Measurements from ENCODE around the gene PSRC1.
A peak's percentile ranks its signal among the peaks of the same experiment; 100 is the strongest.

PSRC1 gene

GRCh38 chr1:109252893-109253802, 29.8 kb downstream of the PSRC1 start:
- H3K4me2 ChIP-seq = peak overlapping the region; percentile 78 to 98 (median 95)
- H3K9me3 ChIP-seq (replicated peaks in 1 of 11) = no peaks in the 10 kb centered on the region; a peak in 1 of 22 replicates
- peaks cover 0 to 2% (median 0%) of the 10 kb centered on the region in 11 experiments; a peak in 3 of 22 replicates for H3K36me3 ChIP-seq
- peaks cover 44 to 63% (median 55%) of the 10 kb centered on the region in 10 experiments for H3K4me1 ChIP-seq
- peak overlapping the region; percentile 55 to 86 (median 82); a peak in 21 of 22 replicates for H3K9ac ChIP-seq
- H3K27me3 ChIP-seq = peaks cover 0 to 15% (median 7%) of the 10 kb centered on the region in 11 experiments; a peak in 8 of 22 replicates
- peaks cover 0 to 9% (median 0%) of the 10 kb centered on the region in 11 experiments; a peak in 5 of 22 replicates for H4K20me1 ChIP-seq
- TF ChIP-seq Cebpa-rat (IDR thresholded peaks at IDR 0.05) = no peak
- peak overlapping the region; percentile 51 to 96 (median 91); a peak in 21 of 22 replicates for H3K27ac ChIP-seq
- peak overlapping the region in 8 of 10 experiments; percentile 37 to 60 (median 50); a peak in 16 of 20 replicates for H3K4me3 ChIP-seq

GRCh38 chr1:109252167-109252892, 30.6 kb downstream of the PSRC1 start:
- Histone ChIP-seq H3K9ac (no peak overlapping the region), H3K27me3 (peaks cover 0 to 17% (median 7%) of the 10 kb centered on the region in 11 experiments; a peak in 8 of 22 replicates), H3K27ac (no peak overlapping the region), H3K4me1 (peaks cover 44 to 70% (median 63%) of the 10 kb centered on the region in 10 experiments), H3K4me2 (peak overlapping the region in 3 of 11 experiments; percentile 86 to 98 (median 97); a peak in 4 of 22 replicates), H3K9me3 (replicated peaks in 1 of 11) (no peaks in the 10 kb centered on the region; a peak in 1 of 22 replicates), H3K4me3 (no peak overlapping the region), H3K36me3 (no peaks in the 10 kb centered on the region), H4K20me1 (peaks cover 0 to 9% (median 0%) of the 10 kb centered on the region in 11 experiments; a peak in 5 of 22 replicates)
- TF ChIP-seq Cebpa-rat (IDR thresholded peaks at IDR 0.05) = no peak

- peaks cover 44 to 78% (median 71%) of the 10 kb centered on the region in 10 experiments for H3K4me1 ChIP-seq
- H4K20me1 ChIP-seq = peaks cover 0 to 9% (median 0%) of the 10 kb centered on the region in 11 experiments; a peak in 5 of 22 replicates
- H3K4me3 ChIP-seq = no peak overlapping the region
- no peaks in the 10 kb centered on the region; a peak in 1 of 22 replicates for H3K9me3 ChIP-seq (replicated peaks in 1 of 11)
- H3K36me3 ChIP-seq = no peaks in the 10 kb centered on the region
- peak overlapping the region in 7 of 11 experiments; percentile 97 to 100 (median 99); a peak in 11 of 22 replicates for H3K4me2 ChIP-seq
- H3K9ac ChIP-seq = no peak overlapping the region
- no peak for TF ChIP-seq Cebpa-rat (IDR thresholded peaks at IDR 0.05)
- no peak overlapping the region for H3K27ac ChIP-seq
- H3K27me3 ChIP-seq = peaks cover 0 to 17% (median 7%) of the 10 kb centered on the region in 11 experiments; a peak in 8 of 22 replicates
These were observed 31.4 kb downstream of the PSRC1 start for GRCh38 chr1:109251277-109252166.

- Histone ChIP-seq H3K36me3 (no peaks in the 10 kb centered on the region), H4K20me1 (peaks cover 0 to 9% (median 0%) of the 10 kb centered on the region in 11 experiments; a peak in 5 of 22 replicates), H3K4me3 (peak overlapping the region; percentile 76 to 88 (median 82))
These were observed 32.3 kb downstream of the PSRC1 start for GRCh38 chr1:109250454-109251276.

GRCh38 chr1:109249654-109250401, 33.1 kb downstream of the PSRC1 start:
- H3K9me3 ChIP-seq (replicated peaks in 1 of 11) = no peaks in the 10 kb centered on the region; a peak in 1 of 22 replicates
- TF ChIP-seq Cebpa-rat (IDR thresholded peaks at IDR 0.05) = no peak
- H3K4me3 ChIP-seq = peak overlapping the region; percentile 76 to 88 (median 82)
- peak overlapping the region; percentile 92 to 100 (median 99) for H3K4me2 ChIP-seq
- H3K36me3 ChIP-seq = no peaks in the 10 kb centered on the region
- peaks cover 0 to 9% (median 0%) of the 10 kb centered on the region in 11 experiments; a peak in 5 of 22 replicates for H4K20me1 ChIP-seq
- H3K27me3 ChIP-seq = peaks cover 0 to 17% (median 7%) of the 10 kb centered on the region in 11 experiments; a peak in 8 of 22 replicates
- peak overlapping the region; percentile 70 to 83 (median 79) for H3K9ac ChIP-seq
- H3K4me1 ChIP-seq = peaks cover 29 to 67% (median 60%) of the 10 kb centered on the region in 10 experiments
- H3K27ac ChIP-seq = peak overlapping the region in 10 of 11 experiments; percentile 28 to 60 (median 48); a peak in 18 of 22 replicates

More at GRCh38 chr1:109250454-109251276, 32.3 kb downstream of the PSRC1 start:
- Histone ChIP-seq H3K9me3 (replicated peaks in 1 of 11) (no peaks in the 10 kb centered on the region; a peak in 1 of 22 replicates), H3K27me3 (peaks cover 0 to 17% (median 7%) of the 10 kb centered on the region in 11 experiments; a peak in 8 of 22 replicates), H3K27ac (no peak overlapping the region), H3K4me1 (peaks cover 38 to 75% (median 68%) of the 10 kb centered on the region in 10 experiments), H3K4me2 (peak overlapping the region; percentile 92 to 100 (median 99)), H3K9ac (peak overlapping the region in 9 of 11 experiments; percentile 72 to 83 (median 79); a peak in 16 of 22 replicates)
- TF ChIP-seq Cebpa-rat (IDR thresholded peaks at IDR 0.05) = no peak

- peaks cover 21 to 59% (median 52%) of the 10 kb centered on the region in 10 experiments for H3K4me1 ChIP-seq
- H3K4me2 ChIP-seq = peak within 1 kb of the TSS; percentile 92 to 100 (median 99)
- peaks cover 0 to 9% (median 0%) of the 10 kb centered on the region in 11 experiments; a peak in 5 of 22 replicates for H4K20me1 ChIP-seq
- H3K4me3 ChIP-seq = peak within 1 kb of the TSS; percentile 76 to 88 (median 82)
- peak within 1 kb of the TSS in 10 of 11 experiments; percentile 28 to 60 (median 48); a peak in 18 of 22 replicates for H3K27ac ChIP-seq
- peak within 1 kb of the TSS; percentile 70 to 83 (median 79) for H3K9ac ChIP-seq
- peaks cover 0 to 17% (median 7%) of the 10 kb centered on the region in 11 experiments; a peak in 8 of 22 replicates for H3K27me3 ChIP-seq
- H3K36me3 ChIP-seq = no peaks in the 10 kb centered on the region
- no peak for TF ChIP-seq Cebpa-rat (IDR thresholded peaks at IDR 0.05)
- H3K9me3 ChIP-seq (replicated peaks in 1 of 11) = no peaks in the 10 kb centered on the region; a peak in 1 of 22 replicates
These were observed 33.9 kb downstream of the PSRC1 start, which contains the start of gene CELSR2 for GRCh38 chr1:109248797-109249629. Gene CELSR2 (plus strand): TSS chr1:109249539. CDS start chr1:109250080, 541 bp downstream.

All from BLaER1 treated with 17β-estradiol and CSF1 and Interleukin-3, amounts not matched to agents 10 nM and 100 nM (cell line).